ENCODE data around the gene KCTD8.

Gene KCTD8

GRCh38 chr4:44221407-44221806 lies 227.2 kb downstream of the KCTD8 start:
- TF ChIP-seq, protein P1, sequence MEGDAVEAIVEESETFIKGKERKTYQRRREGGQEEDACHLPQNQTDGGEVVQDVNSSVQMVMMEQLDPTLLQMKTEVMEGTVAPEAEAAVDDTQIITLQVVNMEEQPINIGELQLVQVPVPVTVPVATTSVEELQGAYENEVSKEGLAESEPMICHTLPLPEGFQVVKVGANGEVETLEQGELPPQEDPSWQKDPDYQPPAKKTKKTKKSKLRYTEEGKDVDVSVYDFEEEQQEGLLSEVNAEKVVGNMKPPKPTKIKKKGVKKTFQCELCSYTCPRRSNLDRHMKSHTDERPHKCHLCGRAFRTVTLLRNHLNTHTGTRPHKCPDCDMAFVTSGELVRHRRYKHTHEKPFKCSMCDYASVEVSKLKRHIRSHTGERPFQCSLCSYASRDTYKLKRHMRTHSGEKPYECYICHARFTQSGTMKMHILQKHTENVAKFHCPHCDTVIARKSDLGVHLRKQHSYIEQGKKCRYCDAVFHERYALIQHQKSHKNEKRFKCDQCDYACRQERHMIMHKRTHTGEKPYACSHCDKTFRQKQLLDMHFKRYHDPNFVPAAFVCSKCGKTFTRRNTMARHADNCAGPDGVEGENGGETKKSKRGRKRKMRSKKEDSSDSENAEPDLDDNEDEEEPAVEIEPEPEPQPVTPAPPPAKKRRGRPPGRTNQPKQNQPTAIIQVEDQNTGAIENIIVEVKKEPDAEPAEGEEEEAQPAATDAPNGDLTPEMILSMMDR (IDR thresholded peaks at IDR 0.05; ENCODE audit: insufficient read depth, low read length, poor library complexity, severe bottlenecking), result no peak
- H3K27me3 ChIP-seq (replicated peaks; ENCODE audit: control insufficient read depth, insufficient read depth, low read length), result no peaks in the 10 kb centered on the region
- DNase-seq (ENCODE audit: extremely low read depth, insufficient read length), result no peak
- no peak overlapping the region for H3K4me3 ChIP-seq (replicated peaks; ENCODE audit: low read depth, low read length)
- no peaks in the 10 kb centered on the region for H3K36me3 ChIP-seq (ENCODE audit: control insufficient read depth, insufficient read depth, low read length)

GRCh38 chr4:44210750-44211149 lies 237.9 kb downstream of the KCTD8 start:
- TF ChIP-seq, protein P1 (IDR thresholded peaks at IDR 0.05; ENCODE audit: insufficient read depth, low read length, poor library complexity, severe bottlenecking), result no peak
- Histone ChIP-seq H3K27me3 (replicated peaks; ENCODE audit: control insufficient read depth, insufficient read depth, low read length) (no peaks in the 10 kb centered on the region), H3K36me3 (ENCODE audit: control insufficient read depth, insufficient read depth, low read length) (no peaks in the 10 kb centered on the region), H3K4me3 (replicated peaks; ENCODE audit: low read depth, low read length) (no peak overlapping the region)
- DNase-seq (ENCODE audit: extremely low read depth, insufficient read length), result no peak

DNA sequence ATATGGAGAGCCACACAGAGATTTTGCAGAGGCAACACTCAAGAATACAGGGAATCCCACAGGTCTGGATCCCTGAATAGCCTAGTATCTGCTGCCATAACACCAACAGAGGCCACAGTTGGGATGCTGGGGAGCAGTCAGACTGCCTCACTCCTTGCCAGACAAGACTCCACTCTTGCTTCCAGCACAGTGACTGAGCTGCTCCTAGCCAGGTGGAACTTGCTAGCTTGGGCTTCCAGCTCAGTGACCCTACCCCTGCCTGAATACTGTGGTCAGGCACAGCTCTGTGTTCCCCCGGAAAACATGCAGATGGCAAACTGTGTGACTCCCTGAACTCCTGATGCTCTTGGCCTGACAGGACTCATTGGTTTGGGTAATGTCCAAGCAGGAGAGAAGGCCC lies 251.8 kb downstream of the KCTD8 start:
- DNase-seq (ENCODE audit: extremely low read depth, insufficient read length), result no peak
- H3K36me3 ChIP-seq (ENCODE audit: control insufficient read depth, insufficient read depth, low read length), result no peaks in the 10 kb centered on the region
- H3K4me3 ChIP-seq (replicated peaks; ENCODE audit: low read depth, low read length), result no peak overlapping the region
- TF ChIP-seq, protein P1 (IDR thresholded peaks at IDR 0.05; ENCODE audit: insufficient read depth, low read length, poor library complexity, severe bottlenecking), result no peak
- H3K27me3 ChIP-seq (replicated peaks; ENCODE audit: control insufficient read depth, insufficient read depth, low read length), result no peaks in the 10 kb centered on the region

GRCh38 chr4:44194365-44194764 lies 254.2 kb downstream of the KCTD8 start:
- H3K4me3 ChIP-seq (replicated peaks; ENCODE audit: low read depth, low read length), result no peak overlapping the region
- no peaks in the 10 kb centered on the region for H3K27me3 ChIP-seq (replicated peaks; ENCODE audit: control insufficient read depth, insufficient read depth, low read length)
- H3K36me3 ChIP-seq (ENCODE audit: control insufficient read depth, insufficient read depth, low read length), result no peaks in the 10 kb centered on the region
- DNase-seq (ENCODE audit: extremely low read depth, insufficient read length), result no peak
- TF ChIP-seq, protein P1 (IDR thresholded peaks at IDR 0.05; ENCODE audit: insufficient read depth, low read length, poor library complexity, severe bottlenecking), result no peak

- Histone ChIP-seq H3K27me3 (replicated peaks; ENCODE audit: control insufficient read depth, insufficient read depth, low read length) (no peaks in the 10 kb centered on the region), H3K4me3 (replicated peaks; ENCODE audit: low read depth, low read length) (no peak overlapping the region), H3K36me3 (ENCODE audit: control insufficient read depth, insufficient read depth, low read length) (no peaks in the 10 kb centered on the region)
- DNase-seq (ENCODE audit: extremely low read depth, insufficient read length), result no peak
- TF ChIP-seq, protein P1 (IDR thresholded peaks at IDR 0.05; ENCODE audit: insufficient read depth, low read length, poor library complexity, severe bottlenecking), result no peak
Measured at GRCh38 chr4:44186850-44187246, 261.8 kb downstream of the KCTD8 start.

All from GM06990 (cell line).